MM.1S (cell line): ENCODE measurements around the gene ZBTB22.

ENCODE experiments used
- CTCF ChIP-seq: fragments of 300-600 bp; sonication (generic); IDR thresholded peaks from 2 replicates; pipeline ENCODE4 v1.5.1; 2016; ENCODE audit warnings: antibody characterized with exemption, low read length, mixed read lengths
- EZH2 ChIP-seq: fragments of 300-600 bp; sonication (generic); optimal IDR thresholded peaks from 2 replicates; pipeline ENCODE3; 2017; ENCODE audit warnings: low read depth, mild to moderate bottlenecking, antibody characterized with exemption, low read length, mixed read lengths
- EZH2phosphoT487 ChIP-seq: fragments of 300-600 bp; sonication (generic); IDR thresholded peaks from 2 replicates; pipeline ENCODE4 v1.6.1; 2018; ENCODE audit warnings: antibody characterized with exemption, low read length

GRCh38 chr6:33292996-33293682 lies 24.4 kb downstream of the ZBTB22 start:
- TF ChIP-seq CTCF (no peak), EZH2 (no peak), EZH2phosphoT487 (no peak)
